Right cardiac atrium (tissue), 5 donors: ENCODE results near the gene ATG5. TPM values are rescaled to one million over a fixed set of nuclear protein-coding genes. Genes with fewer than 3 reads are reported as not detected.

ENCODE experiments used
- ATAC-seq, 2 donors: fragments of 200-7000 bp; cut with Tn5 transposase; one replicate each; pipeline versions ENCODE4 v1.8.0 to v1.9.1; 2020; ENCODE audit warnings: moderate library complexity in 2 of 2, mild to moderate bottlenecking in 1 of 2
- DNase-seq, 3 donors: peaks; one replicate each; pipeline ENCODE4 v3.0.0-alpha.2; 2020
- H3K27ac ChIP-seq: one replicate; pipeline ENCODE4 v1.5.1; 2013; ENCODE audit warnings: mild to moderate bottlenecking, low read length, control low read depth, moderate library complexity
- H3K27me3 ChIP-seq: one replicate; pipeline ENCODE4 v1.6.1; 2013; ENCODE audit not compliant: control insufficient read depth, insufficient read depth
- H3K4me1 ChIP-seq: one replicate; pipeline ENCODE4 v1.6.1; 2013; ENCODE audit warnings: low read length; ENCODE audit not compliant: control insufficient read depth, insufficient read depth
- H3K4me3 ChIP-seq: one replicate; pipeline ENCODE4 v1.5.1; 2013; ENCODE audit warnings: low read length, control low read depth
- H3K9me3 ChIP-seq: one replicate; pipeline ENCODE4 v1.6.1; 2013; ENCODE audit warnings: low read length; ENCODE audit not compliant: control insufficient read depth
- WGBS: extraction: QIAGEN DNeasy Blood & Tissue Kit; methylation state at CpG from one replicate; pipeline ENCODE4 v1.1.7; 2013; 5-methylcytosine and 5-hydroxymethylcytosine counted together
- intact Hi-C, 4 donors: fragments of 100-400 bp; cut with DNase I; formaldehyde crosslinking; loops; one replicate each; pipeline versions ENCODE4 v1.11.0 to v1.14.0; 2022 to 2023
- polyA plus RNA-seq: library from polyadenylated mRNA; stranded (reverse); fragments of 200-250 nt; gene quantifications from one replicate; pipeline ENCODE4 v1.2.3, GENCODE V29; 2013
- total RNA-seq, 4 donors: library from RNA; stranded (reverse); fragmentation: NEBNext Ultra II Directional; extraction: Animal tissue kit (Norgen Biotek cat#: 25700); gene quantifications; one replicate each; pipeline ENCODE4 v1.2.1, GENCODE V29; 2021
- donor health status: healthy with polysubstance abuse.
- donor health status: DM: no; HTN: yes; CAD: no.
- donor health status: DM: no; HTN: no; CAD: no.
- donor health status: DM: no; HTN: yes; CAD: no; lungs with severe emphysema.
- donor health status: DM: yes; HTN: yes; CAD: no.

The ATG5 gene
- total and polyA plus RNA-seq, 5 donors, result 11.2 to 21.8 (median 20.0) TPM

GRCh38 chr6:106194949-106195921 is 130.3 kb downstream of the ATG5 start:
- ATAC-seq (no peak), DNase-seq (no peak)
- Histone ChIP-seq H3K27ac (no peak overlapping the region), H3K4me3 (no peak overlapping the region), H3K9me3 (no peaks in the 10 kb centered on the region), H3K4me1 (no peaks in the 10 kb centered on the region), H3K27me3 (no peaks in the 10 kb centered on the region)
- intact Hi-C loops, result no loop called here
- 92% methylated on average over 7 of the region's 7 CpGs for WGBS

- no peak for DNase-seq
- 60% methylated on average over 4 of the region's 4 CpGs for WGBS
- no peak overlapping the region for H3K27ac ChIP-seq
- H3K4me3 ChIP-seq, result no peak overlapping the region
- H3K27me3 ChIP-seq, result no peaks in the 10 kb centered on the region
- intact Hi-C loops, result no loop called here
- no peaks in the 10 kb centered on the region for H3K4me1 ChIP-seq
- ATAC-seq, result no peak
- H3K9me3 ChIP-seq, result no peaks in the 10 kb centered on the region
These were observed 132.7 kb downstream of the ATG5 start for GRCh38 chr6:106192824-106193223.

DNA sequence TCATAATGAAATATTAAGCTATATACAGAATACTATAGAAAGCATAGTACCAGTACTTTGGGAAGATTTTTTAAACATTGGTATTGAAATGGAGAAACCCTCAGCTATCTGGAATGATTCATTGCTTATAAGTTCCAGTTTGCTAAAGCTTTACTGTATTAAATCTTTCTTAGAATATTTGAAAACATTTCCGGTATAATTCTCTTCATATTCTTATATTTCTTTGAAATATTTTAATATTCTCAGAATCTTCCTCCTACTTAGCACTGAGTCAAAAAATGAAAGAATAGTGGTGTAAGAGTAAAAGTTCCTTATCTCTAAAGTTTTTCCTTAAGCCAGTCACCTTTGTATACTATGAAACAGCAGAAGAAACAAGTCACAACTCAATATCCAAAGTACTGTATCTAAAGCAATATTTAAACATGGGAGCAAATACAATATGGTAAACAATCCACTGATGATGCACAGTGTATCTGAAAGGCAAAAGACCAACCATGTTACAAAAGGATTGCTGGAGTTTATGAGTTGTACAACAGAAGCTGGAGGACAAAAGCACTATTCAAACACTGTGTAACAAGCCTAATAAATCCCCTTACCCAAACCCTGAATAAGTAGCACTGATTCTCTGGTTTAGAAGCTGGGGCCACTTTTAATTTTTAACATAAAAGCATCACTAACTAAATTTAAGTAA is 137.3 kb downstream of the ATG5 start:
- H3K27me3 ChIP-seq, result no peaks in the 10 kb centered on the region
- no peaks in the 10 kb centered on the region for H3K9me3 ChIP-seq
- no peak overlapping the region for H3K27ac ChIP-seq
- no peak overlapping the region for H3K4me3 ChIP-seq
- 96% methylated on average over 1 of the region's 1 CpG for WGBS
- no peak for DNase-seq
- H3K4me1 ChIP-seq, result no peaks in the 10 kb centered on the region
- ATAC-seq, result no peak
- intact Hi-C loops, result no loop called here

GRCh38 chr6:106187424-106187982 is 138.1 kb downstream of the ATG5 start:
- H3K4me3 ChIP-seq, result no peak overlapping the region
- DNase-seq (no peak), ATAC-seq (no peak)
- no peaks in the 10 kb centered on the region for H3K27me3 ChIP-seq
- H3K9me3 ChIP-seq, result no peaks in the 10 kb centered on the region
- intact Hi-C loops, result no loop called here
- WGBS, result 54% methylated on average over 1 of the region's 1 CpG
- H3K27ac ChIP-seq, result no peak overlapping the region
- H3K4me1 ChIP-seq, result no peaks in the 10 kb centered on the region

GRCh38 chr6:106186714-106187113 is 138.8 kb downstream of the ATG5 start:
- 98% methylated on average over 2 of the region's 2 CpGs for WGBS
- no peak for ATAC-seq
- intact Hi-C loops, result no loop called here

DNA sequence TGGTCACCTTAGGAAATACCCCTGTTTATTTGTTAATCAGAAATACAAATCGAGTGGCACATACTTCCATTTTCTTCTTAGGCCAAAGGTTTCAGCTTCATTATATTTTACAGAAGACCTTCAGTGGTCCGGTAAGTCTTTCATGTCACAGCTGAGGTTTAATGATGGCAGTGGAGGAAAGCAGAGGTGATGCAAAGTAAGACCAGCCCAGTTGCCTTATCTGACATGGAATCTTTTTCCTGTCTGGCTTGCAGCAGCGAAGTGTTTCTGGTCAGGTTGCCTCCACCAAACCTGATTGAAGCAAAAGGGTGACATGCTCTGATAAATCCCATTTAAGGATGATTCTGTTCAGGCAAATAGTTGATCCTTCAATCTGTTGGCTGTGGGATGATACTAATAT is 139.4 kb downstream of the ATG5 start:
- ATAC-seq (no peak), DNase-seq (no peak)
- intact Hi-C loops, result no loop called here
- no peaks in the 10 kb centered on the region for H3K9me3 ChIP-seq
- no peaks in the 10 kb centered on the region for H3K27me3 ChIP-seq
- WGBS, result 88% methylated on average over 3 of the region's 3 CpGs
- no peak overlapping the region for H3K27ac ChIP-seq
- H3K4me1 ChIP-seq, result no peaks in the 10 kb centered on the region
- H3K4me3 ChIP-seq, result no peak overlapping the region

More at GRCh38 chr6:106186714-106187113, 138.8 kb downstream of the ATG5 start:
- DNase-seq, result no peak
- Histone ChIP-seq H3K27me3 (no peaks in the 10 kb centered on the region), H3K9me3 (no peaks in the 10 kb centered on the region), H3K4me3 (no peak overlapping the region), H3K27ac (no peak overlapping the region), H3K4me1 (no peaks in the 10 kb centered on the region)

- Histone ChIP-seq H3K4me1 (no peaks in the 10 kb centered on the region), H3K27ac (no peak overlapping the region), H3K9me3 (no peaks in the 10 kb centered on the region), H3K27me3 (no peaks in the 10 kb centered on the region), H3K4me3 (no peak overlapping the region)
- DNase-seq (no peak), ATAC-seq (no peak)
- 96% methylated on average over 2 of the region's 2 CpGs for WGBS
- intact Hi-C loops, result no loop called here
These were observed 139.9 kb downstream of the ATG5 start for GRCh38 chr6:106185615-106186014.

DNA sequence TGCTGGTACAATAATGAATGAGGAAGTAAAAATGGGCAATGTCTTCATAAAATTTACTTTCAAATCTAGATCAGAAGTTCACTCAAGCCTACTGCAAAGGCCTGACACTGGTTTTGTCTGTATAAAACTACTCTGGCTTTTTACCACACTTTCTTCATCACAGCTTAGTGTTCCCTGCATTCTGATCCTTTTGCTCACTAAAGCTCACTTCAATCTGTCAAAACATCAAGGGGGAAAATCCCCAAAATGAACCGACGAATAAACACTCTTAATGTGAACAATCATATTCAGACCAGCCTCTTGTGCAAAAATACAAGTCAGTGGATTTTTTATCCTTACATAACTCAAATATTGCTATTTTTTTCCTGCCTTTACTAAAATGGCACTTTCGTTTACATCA is 140.9 kb downstream of the ATG5 start:
- 96% methylated on average over 3 of the region's 3 CpGs for WGBS
- no peaks in the 10 kb centered on the region for H3K27me3 ChIP-seq
- no peak for DNase-seq
- intact Hi-C loops, result no loop called here
- ATAC-seq, result no peak
- H3K27ac ChIP-seq, result no peak overlapping the region
- no peaks in the 10 kb centered on the region for H3K9me3 ChIP-seq
- H3K4me1 ChIP-seq, result no peaks in the 10 kb centered on the region
- no peak overlapping the region for H3K4me3 ChIP-seq

GRCh38 chr6:106183430-106183829 is 142.1 kb downstream of the ATG5 start:
- H3K4me1 ChIP-seq, result no peaks in the 10 kb centered on the region
- no peak for ATAC-seq
- no peak for DNase-seq
- intact Hi-C loops, result no loop called here
- no peaks in the 10 kb centered on the region for H3K9me3 ChIP-seq
- WGBS, result 97% methylated on average over 1 of the region's 1 CpG
- no peak overlapping the region for H3K4me3 ChIP-seq
- no peak overlapping the region for H3K27ac ChIP-seq
- H3K27me3 ChIP-seq, result no peaks in the 10 kb centered on the region

GRCh38 chr6:106182455-106182854 is 143.1 kb downstream of the ATG5 start:
- H3K27ac ChIP-seq, result no peak overlapping the region
- H3K27me3 ChIP-seq, result no peaks in the 10 kb centered on the region
- no peaks in the 10 kb centered on the region for H3K4me1 ChIP-seq
- no peak for DNase-seq
- H3K4me3 ChIP-seq, result no peak overlapping the region
- H3K9me3 ChIP-seq, result no peaks in the 10 kb centered on the region
- WGBS, result 95% methylated on average over 5 of the region's 5 CpGs
- no peak for ATAC-seq
- intact Hi-C loops, result no loop called here
